DOHH2 (cell line): Measurements from ENCODE around the gene EFCAB14.

ENCODE experiments used
- CTCF ChIP-seq: fragments of 200-600 bp; sonication (generic); IDR thresholded peaks from one replicate; pipeline ENCODE4 v1.5.1; 2014; ENCODE audit warnings: antibody characterized with exemption, mild to moderate bottlenecking, low read depth, low read length; ENCODE audit not compliant: poor library complexity, severe bottlenecking
- EZH2phosphoT487 ChIP-seq: fragments of 200-600 bp; sonication (generic); IDR thresholded peaks from 2 replicates; pipeline ENCODE4 v1.6.1; 2017; ENCODE audit warnings: borderline replicate concordance, mild to moderate bottlenecking, antibody characterized with exemption, low read length, moderate library complexity, mixed read lengths

- TF ChIP-seq CTCF (no peak), EZH2phosphoT487 (no peak)
Observed at GRCh38 chr1:46725736-46726108, 6.8 kb upstream of the EFCAB14 start.
